ENCODE measurements around the gene BAHD1.

Gene BAHD1

GRCh38 chr15:40489274-40490175 lies 48.8 kb downstream of the BAHD1 start:
- DNase-seq (ENCODE audit: low read depth in 1 of 2, low spot score in 1 of 2) = no peak
- H3K4me3 ChIP-seq (replicated peaks; ENCODE audit: insufficient read depth, low read length) = no peak overlapping the region
- TF ChIP-seq REST (IDR thresholded peaks at IDR 0.05; ENCODE audit: insufficient replicate concordance, low read depth) (no peak), POLR2AphosphoS5 (IDR thresholded peaks at IDR 0.05; ENCODE audit: low read depth) (no peak), SPI1 (IDR thresholded peaks at IDR 0.05; ENCODE audit: borderline replicate concordance, low read depth) (no peak), GABPA (IDR thresholded peaks at IDR 0.05; ENCODE audit: low read depth) (no peak), CTCF (IDR thresholded peaks at IDR 0.05; ENCODE audit: insufficient read depth, low read length) (no peak)
- no peak overlapping the region for H3K27ac ChIP-seq (replicated peaks)
- H3K27me3 ChIP-seq (ENCODE audit: insufficient read depth, poor library complexity, severe bottlenecking) = no peaks in the 10 kb centered on the region

DNA sequence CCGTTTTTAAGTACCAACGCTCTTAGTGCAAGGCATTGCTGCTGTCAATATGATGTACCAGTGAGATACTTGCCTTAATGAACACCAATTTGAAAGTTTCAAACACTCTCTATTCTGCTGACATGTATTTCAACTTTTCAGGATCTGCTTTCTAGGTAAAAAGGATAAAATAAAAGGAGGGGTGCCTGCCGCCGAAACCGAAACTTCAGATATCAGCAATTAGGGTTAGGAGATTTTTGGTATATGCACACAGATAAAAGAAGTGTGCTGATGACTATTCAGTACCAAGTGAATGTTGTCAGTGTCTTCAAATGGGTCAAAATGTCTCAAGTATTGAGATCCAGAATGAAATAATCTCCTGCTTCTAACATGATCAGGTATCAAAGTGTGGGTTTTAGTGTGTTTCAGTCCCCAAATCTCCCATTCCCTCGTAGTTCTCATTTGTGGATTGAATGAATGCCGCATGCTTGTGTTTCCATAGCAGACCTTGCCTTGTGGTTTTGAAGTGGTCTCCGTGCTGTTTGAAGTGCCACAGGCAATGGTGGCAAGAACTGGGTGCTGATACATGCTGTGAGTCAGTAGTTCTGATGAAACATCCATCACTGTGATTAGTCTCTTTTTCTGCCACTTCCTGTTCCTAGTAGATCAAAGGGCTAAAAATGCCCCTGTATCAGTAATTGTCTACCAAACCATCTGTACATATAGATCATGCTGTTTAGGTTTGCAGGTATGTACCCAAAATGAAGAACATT lies 52.5 kb downstream of the BAHD1 start:
- DNase-seq (ENCODE audit: low read depth in 1 of 2, low spot score in 1 of 2) = peak; percentile 38 to 48
- Histone ChIP-seq H3K4me3 (replicated peaks; ENCODE audit: insufficient read depth, low read length) (no peak overlapping the region), H3K27me3 (ENCODE audit: insufficient read depth, poor library complexity, severe bottlenecking) (no peaks in the 10 kb centered on the region), H3K27ac (replicated peaks) (no peak overlapping the region)
- TF ChIP-seq SPI1 (IDR thresholded peaks at IDR 0.05; ENCODE audit: borderline replicate concordance, low read depth) (no peak; the same call in 1 of the 2 replicates), GABPA (IDR thresholded peaks at IDR 0.05; ENCODE audit: low read depth) (no peak), POLR2AphosphoS5 (IDR thresholded peaks at IDR 0.05; ENCODE audit: low read depth) (no peak), REST (IDR thresholded peaks at IDR 0.05; ENCODE audit: insufficient replicate concordance, low read depth) (no peak), CTCF (IDR thresholded peaks at IDR 0.05; ENCODE audit: insufficient read depth, low read length) (no peak)

DNA sequence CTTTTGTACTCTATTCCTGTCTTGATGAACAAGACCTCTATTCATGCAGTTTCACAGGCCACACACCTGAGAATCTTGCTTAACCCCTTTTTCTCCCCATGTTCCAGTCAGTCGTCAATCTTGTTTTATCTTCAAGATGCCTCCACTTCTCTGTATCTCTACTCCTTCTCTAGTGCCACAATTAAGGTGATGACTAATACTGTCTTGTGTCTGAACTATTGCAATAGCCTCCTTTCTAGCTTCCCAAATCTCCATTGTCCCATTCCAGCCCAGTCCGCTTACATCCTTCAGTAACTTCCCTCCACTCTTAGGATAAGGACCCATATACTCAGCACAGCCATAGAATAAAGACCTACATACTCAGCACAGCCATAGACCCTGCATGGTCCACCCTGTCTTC lies 54.8 kb downstream of the BAHD1 start:
- Histone ChIP-seq H3K27me3 (ENCODE audit: insufficient read depth, poor library complexity, severe bottlenecking) (peaks cover 2% of the 10 kb centered on the region), H3K27ac (replicated peaks) (no peak overlapping the region), H3K4me3 (replicated peaks; ENCODE audit: insufficient read depth, low read length) (no peak overlapping the region)
- no peak for DNase-seq (ENCODE audit: low read depth in 1 of 2, low spot score in 1 of 2)
- TF ChIP-seq GABPA (IDR thresholded peaks at IDR 0.05; ENCODE audit: low read depth) (no peak), CTCF (IDR thresholded peaks at IDR 0.05; ENCODE audit: insufficient read depth, low read length) (no peak), SPI1 (IDR thresholded peaks at IDR 0.05; ENCODE audit: borderline replicate concordance, low read depth) (no peak), POLR2AphosphoS5 (IDR thresholded peaks at IDR 0.05; ENCODE audit: low read depth) (no peak), REST (IDR thresholded peaks at IDR 0.05; ENCODE audit: insufficient replicate concordance, low read depth) (no peak)
